ENCODE data around the gene COL11A2. TPM values are rescaled to one million over a fixed set of nuclear protein-coding genes. Genes with fewer than 3 reads are reported as not detected.

The COL11A2 gene
- polyA plus RNA-seq, 3 donors: 0.57 TPM; not detected in 2

DNA sequence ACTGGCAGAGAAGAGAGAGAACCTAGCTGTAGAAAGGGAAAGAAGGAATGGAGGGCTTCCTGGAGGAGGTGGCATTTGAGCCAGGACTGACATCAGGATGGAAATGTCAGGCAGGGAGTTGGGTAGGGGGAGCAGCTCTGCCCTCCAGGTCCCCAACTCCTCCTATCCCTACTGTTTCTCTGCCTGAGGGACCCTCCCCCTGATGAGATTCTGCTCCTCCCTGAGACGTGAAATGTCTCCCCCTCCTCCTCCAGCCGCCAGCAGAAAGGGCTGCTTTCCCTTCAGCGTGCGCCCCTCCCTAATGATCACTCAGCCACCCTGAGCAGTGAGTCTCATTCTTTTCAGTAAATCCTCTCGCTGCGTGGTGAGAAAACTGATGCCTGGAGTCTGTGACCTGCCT is 75.8 kb downstream of the COL11A2 start:
- H3K4me2 ChIP-seq (replicated peaks; ENCODE audit: extremely low read depth, low read length, poor library complexity, severe bottlenecking): peak overlapping the region; percentile 1
- H3K27ac Mint-ChIP-seq: no peak overlapping the region
- no peak overlapping the region for H2AFZ ChIP-seq (ENCODE audit: insufficient read depth, low read depth, low read length, poor library complexity, severe bottlenecking)
- no peak overlapping the region for H3K27ac ChIP-seq (ENCODE audit: low read depth in 1 of 2, low read length in 2 of 2)
- peaks cover 5 to 9% of the 10 kb centered on the region in 2 donors for H3K36me3 Mint-ChIP-seq
- peak overlapping the region in 1 of 2 donors; percentile 80 for H3K4me3 Mint-ChIP-seq
- TF ChIP-seq, protein P1, sequence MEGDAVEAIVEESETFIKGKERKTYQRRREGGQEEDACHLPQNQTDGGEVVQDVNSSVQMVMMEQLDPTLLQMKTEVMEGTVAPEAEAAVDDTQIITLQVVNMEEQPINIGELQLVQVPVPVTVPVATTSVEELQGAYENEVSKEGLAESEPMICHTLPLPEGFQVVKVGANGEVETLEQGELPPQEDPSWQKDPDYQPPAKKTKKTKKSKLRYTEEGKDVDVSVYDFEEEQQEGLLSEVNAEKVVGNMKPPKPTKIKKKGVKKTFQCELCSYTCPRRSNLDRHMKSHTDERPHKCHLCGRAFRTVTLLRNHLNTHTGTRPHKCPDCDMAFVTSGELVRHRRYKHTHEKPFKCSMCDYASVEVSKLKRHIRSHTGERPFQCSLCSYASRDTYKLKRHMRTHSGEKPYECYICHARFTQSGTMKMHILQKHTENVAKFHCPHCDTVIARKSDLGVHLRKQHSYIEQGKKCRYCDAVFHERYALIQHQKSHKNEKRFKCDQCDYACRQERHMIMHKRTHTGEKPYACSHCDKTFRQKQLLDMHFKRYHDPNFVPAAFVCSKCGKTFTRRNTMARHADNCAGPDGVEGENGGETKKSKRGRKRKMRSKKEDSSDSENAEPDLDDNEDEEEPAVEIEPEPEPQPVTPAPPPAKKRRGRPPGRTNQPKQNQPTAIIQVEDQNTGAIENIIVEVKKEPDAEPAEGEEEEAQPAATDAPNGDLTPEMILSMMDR (IDR thresholded peaks at IDR 0.05): no peak
- H3K9ac ChIP-seq (ENCODE audit: insufficient read depth, low read length, poor library complexity, severe bottlenecking): no peak overlapping the region
- peaks cover 0 to 4% of the 10 kb centered on the region in 2 donors for H3K9me3 ChIP-seq (replicated peaks in 1 of 2; ENCODE audit: control insufficient read depth in 1 of 2, insufficient read depth in 1 of 2, low read length in 2 of 2)
- intact Hi-C loops (cut with micrococcal nuclease): loop anchor here in 1 of 2 donors (5.0 kb wide), 1 partner anchor 131 kb away; no protein-coding TSS in a partner anchor
- peaks cover 17 to 21% of the 10 kb centered on the region in 2 donors for H3K27me3 ChIP-seq (ENCODE audit: control insufficient read depth in 2 of 2, insufficient read depth in 2 of 2, low read length in 2 of 2)
- H4K20me1 ChIP-seq (ENCODE audit: insufficient read depth, low read length): no peaks in the 10 kb centered on the region
- H3K36me3 ChIP-seq (replicated peaks in 1 of 2; ENCODE audit: control insufficient read depth in 1 of 2, insufficient read depth in 2 of 2, low read length in 2 of 2): no peaks in the 10 kb centered on the region
- H3K9me3 Mint-ChIP-seq: peaks cover 0 to 7% (median 4%) of the 10 kb centered on the region in 7 donors
- H3K27me3 Mint-ChIP-seq (ENCODE audit: low read depth in 3 of 3): peaks cover 23 to 34% (median 32%) of the 10 kb centered on the region in 3 donors
- no peaks in the 10 kb centered on the region for H3K79me2 ChIP-seq (ENCODE audit: insufficient read depth, low read length)
- H3K4me3 ChIP-seq (replicated peaks in 1 of 3; ENCODE audit: low read depth in 2 of 3, low read length in 3 of 3): no peak overlapping the region
- H3K4me1 Mint-ChIP-seq: peaks cover 54% of the 10 kb centered on the region
- H3K4me1 ChIP-seq (ENCODE audit: control insufficient read depth in 1 of 2, insufficient read depth in 2 of 2, low read length in 2 of 2): peaks cover 47 to 53% of the 10 kb centered on the region in 2 donors
- DNase-seq: no peak
- WGBS (ENCODE audit: insufficient coverage): 5% methylated on average over 4 of the region's 6 CpGs

DNA sequence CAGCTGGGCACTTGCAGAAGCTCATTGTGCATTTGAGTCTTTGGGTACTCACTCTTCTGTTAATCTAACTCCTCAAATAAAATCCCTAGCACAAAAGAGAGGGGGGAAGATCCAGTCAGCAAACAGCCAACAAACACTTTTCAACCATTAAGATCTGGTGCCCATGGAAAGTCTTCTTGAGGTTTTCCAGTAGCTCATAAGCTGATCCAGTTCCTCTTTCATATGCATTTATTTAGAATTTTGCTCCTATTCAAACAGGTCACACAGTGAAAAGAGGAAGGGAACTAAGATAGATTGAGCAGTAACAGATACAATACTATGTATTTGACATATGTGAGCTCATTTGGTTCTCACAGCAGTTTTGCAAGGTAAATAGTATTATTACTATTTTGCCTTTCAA is 77.9 kb downstream of the COL11A2 start:
- DNase-seq: peak; percentile 35 to 59 (median 54)
- no peak overlapping the region for H2AFZ ChIP-seq (ENCODE audit: insufficient read depth, low read depth, low read length, poor library complexity, severe bottlenecking)
- Mint-ChIP-seq H3K4me1 (peaks cover 54% of the 10 kb centered on the region), H3K27ac (peak overlapping the region in 4 of 7 donors; percentile 14 to 75 (median 68)), H3K9me3 (peaks cover 0 to 7% (median 4%) of the 10 kb centered on the region in 7 donors), H3K4me3 (no peak overlapping the region), H3K27me3 (ENCODE audit: low read depth in 3 of 3) (peaks cover 23 to 42% (median 37%) of the 10 kb centered on the region in 3 donors), H3K36me3 (peaks cover 5 to 9% of the 10 kb centered on the region in 2 donors)
- H4K20me1 ChIP-seq (ENCODE audit: insufficient read depth, low read length): no peaks in the 10 kb centered on the region
- peaks cover 17 to 27% of the 10 kb centered on the region in 2 donors for H3K27me3 ChIP-seq (ENCODE audit: control insufficient read depth in 2 of 2, insufficient read depth in 2 of 2, low read length in 2 of 2)
- TF ChIP-seq, protein P1 (IDR thresholded peaks at IDR 0.05): no peak
- peaks cover 0 to 4% of the 10 kb centered on the region in 2 donors for H3K9me3 ChIP-seq (replicated peaks in 1 of 2; ENCODE audit: control insufficient read depth in 1 of 2, insufficient read depth in 1 of 2, low read length in 2 of 2)
- H3K4me2 ChIP-seq (replicated peaks; ENCODE audit: extremely low read depth, low read length, poor library complexity, severe bottlenecking): peak overlapping the region; percentile 63
- peak overlapping the region in 1 of 3 experiments; percentile 58 for H3K4me3 ChIP-seq (replicated peaks in 1 of 3; ENCODE audit: low read depth in 2 of 3, low read length in 3 of 3)
- H3K27ac ChIP-seq (ENCODE audit: low read depth in 1 of 2, low read length in 2 of 2): peak overlapping the region in 1 of 2 donors; percentile 30
- no peaks in the 10 kb centered on the region for H3K36me3 ChIP-seq (replicated peaks in 1 of 2; ENCODE audit: control insufficient read depth in 1 of 2, insufficient read depth in 2 of 2, low read length in 2 of 2)
- intact Hi-C loops (cut with micrococcal nuclease): no loop called here
- no peak overlapping the region for H3K9ac ChIP-seq (ENCODE audit: insufficient read depth, low read length, poor library complexity, severe bottlenecking)
- H3K4me1 ChIP-seq (ENCODE audit: control insufficient read depth in 1 of 2, insufficient read depth in 2 of 2, low read length in 2 of 2): peaks cover 47 to 53% of the 10 kb centered on the region in 2 donors
- H3K79me2 ChIP-seq (ENCODE audit: insufficient read depth, low read length): no peaks in the 10 kb centered on the region
